GM21423 (cell line): Measurements from ENCODE around the gene AGTRAP.

ENCODE experiments used
- ATAC-seq: cut with Tn5 transposase; IDR thresholded peaks from one replicate; pipeline ENCODE4 v1.9.1; 2021; ENCODE audit warnings: mild to moderate bottlenecking, moderate library complexity; ENCODE audit not compliant: unreplicated experiment

AGTRAP gene

GRCh38 chr1:11780380-11781147, 44.6 kb downstream of the AGTRAP start:
- ATAC-seq: no peak

- ATAC-seq: no peak
These were observed 45.4 kb downstream of the AGTRAP start for GRCh38 chr1:11781297-11781696.

GRCh38 chr1:11782127-11782708, 46.3 kb downstream of the AGTRAP start:
- no peak for ATAC-seq

GRCh38 chr1:11783556-11783955, 47.6 kb downstream of the AGTRAP start:
- ATAC-seq: no peak

GRCh38 chr1:11784256-11784992, 48.5 kb downstream of the AGTRAP start:
- ATAC-seq: no peak

GRCh38 chr1:11784993-11785769, 49.2 kb downstream of the AGTRAP start:
- ATAC-seq: no peak

- no peak for ATAC-seq
These were observed 50.2 kb downstream of the AGTRAP start for GRCh38 chr1:11786168-11786567.

GRCh38 chr1:11787251-11787803, 51.4 kb downstream of the AGTRAP start:
- no peak for ATAC-seq

- ATAC-seq: no peak
These were observed 52.0 kb downstream of the AGTRAP start for GRCh38 chr1:11787804-11788436.

GRCh38 chr1:11788549-11789053, 52.7 kb downstream of the AGTRAP start:
- no peak for ATAC-seq

- no peak for ATAC-seq
These were observed 53.5 kb downstream of the AGTRAP start for GRCh38 chr1:11789126-11790067.

- ATAC-seq: no peak
These were observed 54.4 kb downstream of the AGTRAP start for GRCh38 chr1:11790101-11790879.

GRCh38 chr1:11790880-11791715, 55.2 kb downstream of the AGTRAP start:
- ATAC-seq: no peak

GRCh38 chr1:11792106-11792505, 56.2 kb downstream of the AGTRAP start:
- no peak for ATAC-seq

GRCh38 chr1:11793819-11794218, 57.9 kb downstream of the AGTRAP start:
- no peak for ATAC-seq

GRCh38 chr1:11794446-11795237, 58.7 kb downstream of the AGTRAP start:
- no peak for ATAC-seq
